H9 (cell line): ENCODE results near the gene NOTCH1. TPM values are rescaled to one million over a fixed set of nuclear protein-coding genes. Genes with fewer than 3 reads are reported as not detected.

ENCODE experiments used
- DNase-seq: peaks from one replicate; pipeline ENCODE4 v3.0.0-alpha.2; 2017
- H2AFZ ChIP-seq: one replicate; pipeline ENCODE4 v1.6.1; 2013; ENCODE audit warnings: mild to moderate bottlenecking, low read length, control low read depth, moderate library complexity
- H2AK5ac ChIP-seq: 2 replicates; pipeline ENCODE4 v1.6.1; 2013; ENCODE audit warnings: low read length, control low read depth, mixed read lengths; ENCODE audit not compliant: insufficient read length
- H2BK120ac ChIP-seq: one replicate; pipeline ENCODE4 v1.6.1; 2013; ENCODE audit warnings: low read depth, mild to moderate bottlenecking, low read length, control low read depth, inconsistent platforms; ENCODE audit not compliant: poor library complexity, severe bottlenecking
- H2BK12ac ChIP-seq: 2 replicates; pipeline ENCODE4 v1.6.1; 2013; ENCODE audit warnings: low read length, control low read depth, mixed read lengths, low read depth; ENCODE audit not compliant: insufficient read length
- H2BK15ac ChIP-seq: 2 replicates; pipeline ENCODE4 v1.6.1; 2013; ENCODE audit warnings: low read depth, low read length, control low read depth
- H2BK20ac ChIP-seq: one replicate; pipeline ENCODE4 v1.6.1; 2013; ENCODE audit warnings: low read depth, mild to moderate bottlenecking, low read length, control low read depth, inconsistent platforms; ENCODE audit not compliant: poor library complexity, severe bottlenecking
- H2BK5ac ChIP-seq: 2 replicates; pipeline ENCODE4 v1.6.1; 2013; ENCODE audit warnings: low read length, control low read depth, mixed read lengths; ENCODE audit not compliant: insufficient read length
- H3K14ac ChIP-seq: 2 replicates; pipeline ENCODE4 v1.6.1; 2013; ENCODE audit warnings: low read length, control low read depth; ENCODE audit not compliant: insufficient read depth
- H3K18ac ChIP-seq: 2 replicates; pipeline ENCODE4 v1.6.1; 2013; ENCODE audit warnings: low read depth, mild to moderate bottlenecking, mixed read lengths, low read length, control low read depth; ENCODE audit not compliant: insufficient read length
- H3K23ac ChIP-seq: 2 replicates; pipeline ENCODE4 v1.6.1; 2013; ENCODE audit warnings: low read length, control low read depth, mixed read lengths, low read depth; ENCODE audit not compliant: insufficient read length
- H3K23me2 ChIP-seq: 2 replicates; pipeline ENCODE4 v1.6.1; 2013; ENCODE audit warnings: low read depth, mild to moderate bottlenecking, mixed read lengths, low read length, control low read depth; ENCODE audit not compliant: insufficient read length, poor library complexity, severe bottlenecking
- H3K27ac ChIP-seq: 2 replicates; pipeline ENCODE4 v1.5.1; 2013; ENCODE audit warnings: low read length, control low read depth, mixed read lengths, low read depth; ENCODE audit not compliant: insufficient read length
- H3K27me3 ChIP-seq: 2 replicates; pipeline ENCODE4 v1.6.1; 2013; ENCODE audit warnings: low read length, control low read depth, inconsistent platforms; ENCODE audit not compliant: insufficient read depth
- H3K4ac ChIP-seq: 2 replicates; pipeline ENCODE4 v1.6.1; 2013; ENCODE audit warnings: low read depth, mild to moderate bottlenecking, control low read depth, inconsistent platforms, low read length, moderate library complexity
- H3K4me1 ChIP-seq: 2 replicates; pipeline ENCODE4 v1.6.1; 2013; ENCODE audit warnings: low read length, control low read depth, inconsistent platforms; ENCODE audit not compliant: insufficient read depth
- H3K4me2 ChIP-seq: 2 replicates; pipeline ENCODE4 v1.6.1; 2013; ENCODE audit warnings: low read length, control low read depth, mixed read lengths; ENCODE audit not compliant: insufficient read length, insufficient read depth
- H3K56ac ChIP-seq: 2 replicates; pipeline ENCODE4 v1.6.1; 2013; ENCODE audit warnings: low read depth, mild to moderate bottlenecking, mixed read lengths, low read length, control low read depth; ENCODE audit not compliant: insufficient read length
- H3K79me1 ChIP-seq: 2 replicates; pipeline ENCODE4 v1.6.1; 2013; ENCODE audit warnings: low read depth, mild to moderate bottlenecking, moderate library complexity, low read length, control low read depth, inconsistent platforms; ENCODE audit not compliant: insufficient read depth, poor library complexity, severe bottlenecking
- H3K79me2 ChIP-seq: 2 replicates; pipeline ENCODE4 v1.6.1; 2013; ENCODE audit warnings: low read length, control low read depth, inconsistent platforms; ENCODE audit not compliant: insufficient read depth
- H3K9ac ChIP-seq: 2 replicates; pipeline ENCODE4 v1.6.1; 2013; ENCODE audit warnings: low read length, control low read depth, mixed read lengths; ENCODE audit not compliant: insufficient read length; ENCODE audit errors: extremely low read depth
- H3K9me3 ChIP-seq: one replicate; pipeline ENCODE4 v1.6.1; 2013; ENCODE audit warnings: low read depth, low read length, inconsistent platforms; ENCODE audit not compliant: control insufficient read depth
- H3T11ph ChIP-seq: one replicate; pipeline ENCODE4 v1.6.1; 2013; ENCODE audit warnings: mild to moderate bottlenecking, low read length, control low read depth, inconsistent platforms
- H4K20me1 ChIP-seq: one replicate; pipeline ENCODE4 v1.6.1; 2013; ENCODE audit not compliant: control insufficient read depth, insufficient read length, insufficient read depth
- H4K5ac ChIP-seq: 2 replicates; pipeline ENCODE4 v1.6.1; 2013; ENCODE audit warnings: low read depth, mild to moderate bottlenecking, mixed read lengths, low read length, control low read depth; ENCODE audit not compliant: insufficient read length
- H4K8ac ChIP-seq: replicated peaks from 2 replicates; pipeline ENCODE4 v1.6.1; 2013; ENCODE audit warnings: low read length, control low read depth, mixed read lengths, low read depth; ENCODE audit not compliant: insufficient read length
- H4K91ac ChIP-seq: 2 replicates; pipeline ENCODE4 v1.6.1; 2013; ENCODE audit warnings: low read depth, mild to moderate bottlenecking, moderate library complexity, mixed read lengths, low read length, control low read depth; ENCODE audit not compliant: insufficient read length
- H3K27ac Mint-ChIP-seq, 3 experiments: 2 replicates in 2 of 3; 3 replicates in 1 of 3; pipeline ENCODE4 v1.8.0; 2020 to 2021; ENCODE audit warnings: mixed read lengths in 3 of 3, mild to moderate bottlenecking in 1 of 3, moderate library complexity in 1 of 3
- H3K27me3 Mint-ChIP-seq: 2 replicates; pipeline ENCODE4 v1.8.0; 2021; ENCODE audit warnings: low read depth, mild to moderate bottlenecking, moderate library complexity, mixed read lengths
- H3K36me3 Mint-ChIP-seq, 3 experiments: 2 replicates in 2 of 3; 3 replicates in 1 of 3; pipeline ENCODE4 v1.8.0; 2020 to 2021; ENCODE audit warnings: low read depth in 3 of 3, mixed read lengths in 3 of 3; ENCODE audit not compliant: insufficient read depth in 1 of 3
- H3K4me1 Mint-ChIP-seq, 2 experiments: 2 replicates each; pipeline ENCODE4 v1.8.0; 2020; ENCODE audit warnings: mixed read lengths in 2 of 2
- H3K4me3 Mint-ChIP-seq, 2 experiments: 2 replicates in 1 of 2; 3 replicates in 1 of 2; pipeline ENCODE4 v1.8.0; 2020 to 2021; ENCODE audit warnings: mild to moderate bottlenecking in 2 of 2, mixed read lengths in 2 of 2, moderate library complexity in 1 of 2
- H3K9me3 Mint-ChIP-seq, 2 experiments: 2 replicates in 1 of 2; 3 replicates in 1 of 2; pipeline ENCODE4 v1.8.0; 2020; ENCODE audit warnings: mild to moderate bottlenecking in 2 of 2, mixed read lengths in 2 of 2, moderate library complexity in 1 of 2
- WGBS: extraction: QIAGEN DNeasy Blood & Tissue Kit; methylation state at CpG from one replicate; pipeline ENCODE4 v1.1.7; 2013; ENCODE audit warnings: missing lambda C conversion rate, low lambda C conversion rate, mixed read lengths; ENCODE audit not compliant: insufficient read length; ENCODE audit errors: extremely low coverage; 5-methylcytosine and 5-hydroxymethylcytosine counted together
- total RNA-seq: library from RNA; stranded (reverse); gene quantifications from 2 replicates; pipeline ENCODE4 v1.2.1, GENCODE V29; 2021
- TF ChIP-seq, protein P1 (sequence below): fragments of 200-600 bp; sonication (generic); conservative IDR thresholded peaks from 3 replicates; pipeline ENCODE4 v1.8.0; 2021; ENCODE audit warnings: antibody characterized with exemption, mild to moderate bottlenecking

The NOTCH1 gene
- total RNA-seq, 1 experiment from 2014 or later = 71.6 TPM

DNA sequence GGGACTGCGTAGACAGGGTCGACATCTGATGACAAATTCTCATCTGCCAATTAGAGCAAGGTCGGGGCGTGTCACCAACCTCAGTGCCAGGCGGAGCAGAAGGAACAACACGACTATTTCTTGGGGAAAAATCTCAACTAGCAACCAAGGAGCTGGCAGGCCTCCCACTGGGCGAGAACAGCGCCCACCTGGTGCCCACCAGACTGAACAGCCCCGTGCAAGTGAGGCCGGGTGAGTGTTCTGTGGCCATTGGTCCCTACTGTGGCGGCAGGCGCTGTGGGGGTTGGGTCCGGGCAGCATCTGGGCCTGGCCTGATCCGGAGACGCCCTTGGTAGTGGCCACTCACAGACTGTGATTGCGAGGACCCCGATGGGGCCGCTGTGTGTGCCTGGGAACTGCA is 11.5 kb downstream of the NOTCH1 start:
- no peak for DNase-seq
- H3K36me3 Mint-ChIP-seq = peaks cover 7 to 20% (median 14%) of the 10 kb centered on the region in 3 experiments; a peak in 6 of 7 replicates
- no peak overlapping the region for H3K14ac ChIP-seq
- H2BK12ac ChIP-seq = no peak overlapping the region
- no peak overlapping the region for H4K5ac ChIP-seq
- WGBS = no CpG with 5 or more reads among the region's 18 CpGs
- no peak overlapping the region for H2BK5ac ChIP-seq
- H4K91ac ChIP-seq = no peak overlapping the region
- H3K56ac ChIP-seq = no peak overlapping the region
- no peak overlapping the region for H3K27ac ChIP-seq
- H2AK5ac ChIP-seq = no peak overlapping the region
- no peaks in the 10 kb centered on the region for H3K23me2 ChIP-seq
- H3K4me3 Mint-ChIP-seq = no peak overlapping the region
- H2BK120ac ChIP-seq = no peak overlapping the region
- H3K4me1 Mint-ChIP-seq = peaks cover 3 to 25% of the 10 kb centered on the region in 2 experiments
- no peaks in the 10 kb centered on the region for H3K9me3 ChIP-seq
- no peaks in the 10 kb centered on the region for H3K27me3 ChIP-seq
- H3K79me1 ChIP-seq = peaks cover 13% of the 10 kb centered on the region
- H3T11ph ChIP-seq = no peak overlapping the region
- H3K23ac ChIP-seq = no peak overlapping the region
- no peak overlapping the region for H3K4ac ChIP-seq
- peak overlapping the region; percentile 44 to 87 (median 74); a peak in 4 of 7 replicates for H3K27ac Mint-ChIP-seq
- H3K9me3 Mint-ChIP-seq = no peaks in the 10 kb centered on the region
- no peaks in the 10 kb centered on the region for H3K4me1 ChIP-seq
- no peak overlapping the region for H3K18ac ChIP-seq
- H3K9ac ChIP-seq = no peak overlapping the region
- no peak overlapping the region for H4K8ac ChIP-seq
- no peak overlapping the region for H3K4me2 ChIP-seq
- TF ChIP-seq, protein P1, sequence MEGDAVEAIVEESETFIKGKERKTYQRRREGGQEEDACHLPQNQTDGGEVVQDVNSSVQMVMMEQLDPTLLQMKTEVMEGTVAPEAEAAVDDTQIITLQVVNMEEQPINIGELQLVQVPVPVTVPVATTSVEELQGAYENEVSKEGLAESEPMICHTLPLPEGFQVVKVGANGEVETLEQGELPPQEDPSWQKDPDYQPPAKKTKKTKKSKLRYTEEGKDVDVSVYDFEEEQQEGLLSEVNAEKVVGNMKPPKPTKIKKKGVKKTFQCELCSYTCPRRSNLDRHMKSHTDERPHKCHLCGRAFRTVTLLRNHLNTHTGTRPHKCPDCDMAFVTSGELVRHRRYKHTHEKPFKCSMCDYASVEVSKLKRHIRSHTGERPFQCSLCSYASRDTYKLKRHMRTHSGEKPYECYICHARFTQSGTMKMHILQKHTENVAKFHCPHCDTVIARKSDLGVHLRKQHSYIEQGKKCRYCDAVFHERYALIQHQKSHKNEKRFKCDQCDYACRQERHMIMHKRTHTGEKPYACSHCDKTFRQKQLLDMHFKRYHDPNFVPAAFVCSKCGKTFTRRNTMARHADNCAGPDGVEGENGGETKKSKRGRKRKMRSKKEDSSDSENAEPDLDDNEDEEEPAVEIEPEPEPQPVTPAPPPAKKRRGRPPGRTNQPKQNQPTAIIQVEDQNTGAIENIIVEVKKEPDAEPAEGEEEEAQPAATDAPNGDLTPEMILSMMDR = no peak
- no peak overlapping the region for H2AFZ ChIP-seq
- no peak overlapping the region for H2BK20ac ChIP-seq
- H4K20me1 ChIP-seq = peaks cover 4% of the 10 kb centered on the region
- H3K27me3 Mint-ChIP-seq = no peaks in the 10 kb centered on the region
- no peak overlapping the region for H2BK15ac ChIP-seq
- H3K79me2 ChIP-seq = peaks cover 2% of the 10 kb centered on the region; the same call in 1 of the 2 replicates
